Breast epithelium (tissue), 4 donors: Measurements from ENCODE around the gene MPPED1. TPM values are rescaled to one million over a fixed set of nuclear protein-coding genes. Genes with fewer than 3 reads are reported as not detected.

Experiments
- DNase-seq, 2 donors: peaks; one replicate each; pipeline ENCODE4 v3.0.0-alpha.2; 2019; ENCODE audit warnings: low spot score in 2 of 2
- H3K27ac ChIP-seq, 2 donors: fragments of 200-600 bp; sonication (generic) in 1 of 2; one replicate each; pipeline ENCODE4 v1.5.1; 2016 to 2019; ENCODE audit warnings: mild to moderate bottlenecking in 1 of 2
- H3K27me3 ChIP-seq, 2 donors: fragments of 200-600 bp; sonication (generic) in 1 of 2; one replicate each; pipeline versions ENCODE4 v1.5.1 to v1.6.0; 2017 to 2019; ENCODE audit warnings: control low read depth in 1 of 2, mild to moderate bottlenecking in 1 of 2
- H3K36me3 ChIP-seq: fragments of 200-600 bp; one replicate; pipeline ENCODE4 v1.5.1; 2019
- H3K4me1 ChIP-seq, 2 donors: fragments of 200-600 bp; sonication (generic); one replicate each; pipeline ENCODE4 v1.5.1; 2016 to 2019; ENCODE audit warnings: control low read depth in 1 of 2
- H3K4me3 ChIP-seq, 3 donors: fragments of 200-600 bp; sonication (generic); 1 replicate in 2 of 3; 2 replicates in 1 of 3; pipeline ENCODE4 v1.5.1; 2016 to 2019; ENCODE audit warnings: mild to moderate bottlenecking in 3 of 3, moderate library complexity in 2 of 3
- H3K9me3 ChIP-seq, 2 donors: fragments of 200-600 bp; sonication (generic) in 1 of 2; one replicate each; pipeline ENCODE4 v1.5.1; 2016 to 2019; ENCODE audit warnings: control low read depth in 1 of 2
- CTCF ChIP-seq, 3 donors: fragments of 450-650 bp; IDR thresholded peaks; one replicate each; pipeline ENCODE4 v1.5.1; 2016 to 2017; ENCODE audit warnings: antibody characterized with exemption in 3 of 3, mild to moderate bottlenecking in 3 of 3, moderate library complexity in 3 of 3
- POLR2A ChIP-seq: fragments of 450-650 bp; IDR thresholded peaks from one replicate; pipeline ENCODE4 v1.6.1; 2016; ENCODE audit warnings: antibody characterized with exemption, mild to moderate bottlenecking, moderate library complexity
- POLR2AphosphoS5 ChIP-seq, 3 donors: sonication (generic); formaldehyde crosslinking; IDR thresholded peaks; one replicate each; pipeline ENCODE4 v1.6.1; 2017; ENCODE audit warnings: antibody characterized with exemption in 3 of 3
- intact Hi-C: fragments of 100-400 bp; cut with DNase I; formaldehyde crosslinking; loops from one replicate; pipeline ENCODE4 v1.15.1; 2023; ENCODE audit warnings: low total_unique reads
- total RNA-seq, 3 donors: library from RNA; depleted of rRNA; stranded (reverse); fragments of >200 nt; gene quantifications; one replicate each; pipeline ENCODE4 v1.1.0, GENCODE V29; 2016

Gene MPPED1
- total RNA-seq, 3 donors from 2014 or later: 0.29 TPM; not detected in 2

GRCh38 chr22:43406186-43406790 lies 5.5 kb upstream of the MPPED1 start:
- Histone ChIP-seq H3K36me3 (no peaks in the 10 kb centered on the region), H3K4me1 (no peaks in the 10 kb centered on the region), H3K27ac (no peak overlapping the region), H3K9me3 (no peaks in the 10 kb centered on the region), H3K4me3 (no peak overlapping the region), H3K27me3 (peaks cover 0 to 22% of the 10 kb centered on the region in 2 donors)
- no peak for DNase-seq
- TF ChIP-seq POLR2A: no peak
- no peak for TF ChIP-seq CTCF (IDR thresholded peaks at IDR 0.05)
- no peak for TF ChIP-seq POLR2AphosphoS5 (IDR thresholded peaks at IDR 0.05)
- intact Hi-C loops: no loop called here

GRCh38 chr22:43407591-43407990 lies 4.2 kb upstream of the MPPED1 start:
- no peak overlapping the region for H3K27ac ChIP-seq

GRCh38 chr22:43408009-43408408 lies 3.8 kb upstream of the MPPED1 start:
- DNase-seq: no peak

More at GRCh38 chr22:43407591-43407990, 4.2 kb upstream of the MPPED1 start:
- H3K36me3 ChIP-seq: no peaks in the 10 kb centered on the region
- no peaks in the 10 kb centered on the region for H3K4me1 ChIP-seq
- TF ChIP-seq POLR2AphosphoS5 (IDR thresholded peaks at IDR 0.05): no peak
- no peak for TF ChIP-seq POLR2A
- TF ChIP-seq CTCF (IDR thresholded peaks at IDR 0.05): no peak
- no peaks in the 10 kb centered on the region for H3K9me3 ChIP-seq
- peaks cover 0 to 26% of the 10 kb centered on the region in 2 donors for H3K27me3 ChIP-seq
- DNase-seq: no peak
- no peak overlapping the region for H3K4me3 ChIP-seq
- intact Hi-C loops: no loop called here

GRCh38 chr22:43409046-43409445 lies 2.8 kb upstream of the MPPED1 start:
- H3K27me3 ChIP-seq: peaks cover 0 to 34% of the 10 kb centered on the region in 2 donors
- no peaks in the 10 kb centered on the region for H3K4me1 ChIP-seq

More at GRCh38 chr22:43408009-43408408, 3.8 kb upstream of the MPPED1 start:
- H3K4me3 ChIP-seq: no peak overlapping the region
- intact Hi-C loops: no loop called here
- H3K27me3 ChIP-seq: peaks cover 0 to 30% of the 10 kb centered on the region in 2 donors
- H3K36me3 ChIP-seq: no peaks in the 10 kb centered on the region
- TF ChIP-seq POLR2A: no peak
- TF ChIP-seq CTCF (IDR thresholded peaks at IDR 0.05): no peak
- no peak for TF ChIP-seq POLR2AphosphoS5 (IDR thresholded peaks at IDR 0.05)
- no peak overlapping the region for H3K27ac ChIP-seq
- H3K4me1 ChIP-seq: no peaks in the 10 kb centered on the region
- H3K9me3 ChIP-seq: no peaks in the 10 kb centered on the region

More at GRCh38 chr22:43409046-43409445, 2.8 kb upstream of the MPPED1 start:
- no peaks in the 10 kb centered on the region for H3K36me3 ChIP-seq
- H3K9me3 ChIP-seq: no peaks in the 10 kb centered on the region
- H3K27ac ChIP-seq: no peak overlapping the region
- intact Hi-C loops: no loop called here
- DNase-seq: no peak
- no peak overlapping the region for H3K4me3 ChIP-seq
- TF ChIP-seq POLR2AphosphoS5 (IDR thresholded peaks at IDR 0.05) (no peak), CTCF (IDR thresholded peaks at IDR 0.05) (no peak), POLR2A (no peak)
